ENCODE data around the gene SH2D3C. TPM values are rescaled to one million over a fixed set of nuclear protein-coding genes. Genes with fewer than 3 reads are reported as not detected.

Gene SH2D3C
- total and polyA plus RNA-seq, 9 of the 15 experiments (the other 6 are each of a cell fraction or from before 2014, with no cell fraction given): 0.03 to 1.2 (median 0.22) TPM; not detected in 1

- no peak for TF ChIP-seq BRD9 (IDR thresholded peaks at IDR 0.05; ENCODE audit: low read depth, partially characterized antibody)
- no peak for TF ChIP-seq CREB1 (IDR thresholded peaks at IDR 0.05)
- TF ChIP-seq CREB1 (CRISPR knock-in tag; IDR thresholded peaks at IDR 0.05): no peak
- TF ChIP-seq MIER1 (IDR thresholded peaks at IDR 0.05; ENCODE audit: low read depth): no peak
- peak; percentile 89 for TF ChIP-seq POLR2G (IDR thresholded peaks at IDR 0.05; ENCODE audit: low read depth, low read length)
- no peak for TF ChIP-seq ZNF212 (CRISPR knock-in tag; IDR thresholded peaks at IDR 0.05)
- no peak for TF ChIP-seq KHSRP (IDR thresholded peaks at IDR 0.05)
- no peak for TF ChIP-seq ATF6 (CRISPR knock-in tag; IDR thresholded peaks at IDR 0.05)
- no peak for TF ChIP-seq TFAM (CRISPR knock-in tag; conservative IDR thresholded peaks at IDR 0.05)
- TF ChIP-seq GABPB1 (CRISPR knock-in tag; IDR thresholded peaks at IDR 0.05): peak; percentile 86
- no peak for TF ChIP-seq ZC3H8 (IDR thresholded peaks at IDR 0.05)
- no peak for TF ChIP-seq ZKSCAN1 (IDR thresholded peaks at IDR 0.05; ENCODE audit: low read depth, low read length)
- no peak for TF ChIP-seq ZZZ3 (IDR thresholded peaks at IDR 0.05)
- no peak for TF ChIP-seq PBX2 (CRISPR knock-in tag; IDR thresholded peaks at IDR 0.05; ENCODE audit: low read depth)
- TF ChIP-seq PBX2 (tag; conservative IDR thresholded peaks at IDR 0.05; ENCODE audit: low read depth): 0 out of 2 replicates have a peak, but pooled peaks have one; percentile 54
- no peak; the same call in 1 of the 2 replicates for TF ChIP-seq CBFA2T3 (IDR thresholded peaks at IDR 0.05)
- TF ChIP-seq ZNF655 (CRISPR knock-in tag; IDR thresholded peaks at IDR 0.05): no peak
- TF ChIP-seq CCNT2 (IDR thresholded peaks at IDR 0.05; ENCODE audit: borderline replicate concordance, extremely low read depth, insufficient read length, low read depth, low read length): peak; percentile 23
- TF ChIP-seq XRCC3 (IDR thresholded peaks at IDR 0.05): no peak
- peak; percentile 83 for TF ChIP-seq PRDM10 (IDR thresholded peaks at IDR 0.05; ENCODE audit: partially characterized antibody)
Measured at GRCh38 chr9:127785933-127786772, 7.7 kb upstream of the SH2D3C start, which contains the start of gene CDK9 (continued).

Measured in K562 (cell line).